Mesothelial cell of epicardium (in vitro differentiated cells): ENCODE results near the gene TMEM252. TPM values are rescaled to one million over a fixed set of nuclear protein-coding genes. Genes with fewer than 3 reads are reported as not detected.
A peak's percentile ranks its signal among the peaks of the same experiment; 100 is the strongest.

ENCODE experiments used
- DNase-seq, 2 experiments: peaks; one replicate each; pipeline ENCODE4 v3.0.0; 2021; ENCODE audit warnings: low spot score in 2 of 2; ENCODE audit not compliant: unreplicated experiment in 2 of 2
- H3K27ac Mint-ChIP-seq: 2 replicates; pipeline ENCODE4 v1.8.0; 2021; ENCODE audit warnings: mixed read lengths
- H3K27me3 Mint-ChIP-seq: 2 replicates; pipeline ENCODE4 v1.8.0; 2021; ENCODE audit warnings: low read depth, mixed read lengths
- H3K36me3 Mint-ChIP-seq: 2 replicates; pipeline ENCODE4 v1.8.0; 2021; ENCODE audit warnings: mixed read lengths
- H3K4me1 Mint-ChIP-seq: 2 replicates; pipeline ENCODE4 v1.8.0; 2021; ENCODE audit warnings: mixed read lengths
- H3K4me3 Mint-ChIP-seq: 2 replicates; pipeline ENCODE4 v1.8.0; 2021; ENCODE audit warnings: mild to moderate bottlenecking, moderate library complexity, mixed read lengths
- H3K9me3 Mint-ChIP-seq: 2 replicates; pipeline ENCODE4 v1.8.0; 2021; ENCODE audit warnings: mixed read lengths
- total RNA-seq: library from RNA; stranded (reverse); gene quantifications from 3 replicates; pipeline ENCODE4 v1.2.1, GENCODE V29; 2021
- TF ChIP-seq, protein P1 (sequence below): fragments of 200-600 bp; sonication (generic); IDR thresholded peaks from one replicate; pipeline ENCODE4 v1.5.0; 2021; ENCODE audit warnings: antibody characterized with exemption; ENCODE audit not compliant: unreplicated experiment

TMEM252 gene
- total RNA-seq, 1 donor from 2014 or later: not detected

DNA sequence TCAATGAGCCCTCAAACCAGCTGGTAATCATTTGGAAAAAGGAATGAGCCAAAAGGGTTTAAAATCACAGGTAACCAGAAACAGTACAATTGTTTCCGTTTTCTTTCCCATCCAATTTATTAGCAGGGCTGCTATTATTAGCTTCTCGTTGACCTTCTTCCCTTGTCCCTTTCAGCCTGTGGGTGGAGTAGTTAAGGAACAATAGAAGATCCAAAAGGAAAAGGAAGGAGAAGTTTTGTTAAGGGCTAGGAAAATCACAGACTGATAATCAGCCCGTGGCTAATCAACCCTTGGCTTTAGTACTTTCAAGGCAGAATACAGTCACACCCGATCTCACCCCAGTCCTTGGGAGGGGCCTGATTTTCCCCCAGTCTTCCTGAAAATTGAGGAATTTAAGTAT lies 38.4 kb downstream of the TMEM252 start:
- Mint-ChIP-seq H3K4me3 (no peak overlapping the region), H3K36me3 (no peaks in the 10 kb centered on the region), H3K27me3 (peaks cover 7% of the 10 kb centered on the region), H3K4me1 (peaks cover 21% of the 10 kb centered on the region), H3K27ac (no peak overlapping the region), H3K9me3 (no peaks in the 10 kb centered on the region)
- TF ChIP-seq, protein P1, sequence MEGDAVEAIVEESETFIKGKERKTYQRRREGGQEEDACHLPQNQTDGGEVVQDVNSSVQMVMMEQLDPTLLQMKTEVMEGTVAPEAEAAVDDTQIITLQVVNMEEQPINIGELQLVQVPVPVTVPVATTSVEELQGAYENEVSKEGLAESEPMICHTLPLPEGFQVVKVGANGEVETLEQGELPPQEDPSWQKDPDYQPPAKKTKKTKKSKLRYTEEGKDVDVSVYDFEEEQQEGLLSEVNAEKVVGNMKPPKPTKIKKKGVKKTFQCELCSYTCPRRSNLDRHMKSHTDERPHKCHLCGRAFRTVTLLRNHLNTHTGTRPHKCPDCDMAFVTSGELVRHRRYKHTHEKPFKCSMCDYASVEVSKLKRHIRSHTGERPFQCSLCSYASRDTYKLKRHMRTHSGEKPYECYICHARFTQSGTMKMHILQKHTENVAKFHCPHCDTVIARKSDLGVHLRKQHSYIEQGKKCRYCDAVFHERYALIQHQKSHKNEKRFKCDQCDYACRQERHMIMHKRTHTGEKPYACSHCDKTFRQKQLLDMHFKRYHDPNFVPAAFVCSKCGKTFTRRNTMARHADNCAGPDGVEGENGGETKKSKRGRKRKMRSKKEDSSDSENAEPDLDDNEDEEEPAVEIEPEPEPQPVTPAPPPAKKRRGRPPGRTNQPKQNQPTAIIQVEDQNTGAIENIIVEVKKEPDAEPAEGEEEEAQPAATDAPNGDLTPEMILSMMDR: no peak
- no peak for DNase-seq

DNA sequence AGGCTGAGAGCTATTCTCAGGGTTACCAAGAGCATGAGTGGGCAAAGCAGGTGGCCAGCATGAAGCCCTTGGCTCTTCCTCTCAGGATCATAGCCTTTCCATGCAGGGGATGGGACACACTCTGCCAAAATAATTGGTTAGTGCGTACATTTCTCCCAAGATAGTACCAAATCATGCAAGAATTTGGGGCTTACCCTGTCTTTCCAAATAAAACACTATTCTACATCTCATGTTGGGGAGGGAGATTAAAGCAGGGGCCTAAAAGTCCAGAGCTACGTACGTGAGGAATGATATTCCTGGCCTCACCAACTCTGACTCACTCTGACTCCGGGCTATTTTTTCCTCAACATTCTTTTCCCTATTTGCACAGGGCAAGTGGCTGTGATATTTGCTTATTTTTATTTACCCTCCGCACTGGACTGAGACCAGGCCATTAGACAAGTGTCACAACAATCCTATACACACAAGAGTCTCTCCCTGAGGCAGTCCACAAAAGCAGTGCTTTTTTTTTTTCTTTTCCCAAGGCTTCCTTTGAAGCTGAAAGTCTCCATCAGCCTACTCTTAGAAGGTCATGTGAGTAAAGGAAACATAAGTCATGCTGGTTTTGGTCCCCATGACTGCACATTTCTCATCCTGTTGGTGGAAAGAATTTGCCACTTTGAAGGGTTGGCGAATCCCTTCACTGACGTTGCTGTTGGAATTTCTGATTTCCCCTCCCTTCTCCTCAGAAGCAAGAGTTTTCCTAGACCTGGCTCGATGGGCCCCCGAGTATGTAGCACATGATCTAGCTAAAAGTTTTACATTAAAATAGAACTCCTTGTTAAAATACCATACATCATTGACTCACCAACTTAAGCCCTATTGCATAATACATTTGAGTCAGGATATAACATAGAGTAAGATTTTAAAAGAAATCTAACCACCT lies 40.0 kb downstream of the TMEM252 start:
- no peak for DNase-seq
- TF ChIP-seq, protein P1: no peak
- Mint-ChIP-seq H3K4me3 (no peak overlapping the region), H3K27ac (peak overlapping the region; percentile 57), H3K4me1 (peaks cover 18% of the 10 kb centered on the region), H3K27me3 (peaks cover 11% of the 10 kb centered on the region), H3K36me3 (no peaks in the 10 kb centered on the region), H3K9me3 (no peaks in the 10 kb centered on the region)

DNA sequence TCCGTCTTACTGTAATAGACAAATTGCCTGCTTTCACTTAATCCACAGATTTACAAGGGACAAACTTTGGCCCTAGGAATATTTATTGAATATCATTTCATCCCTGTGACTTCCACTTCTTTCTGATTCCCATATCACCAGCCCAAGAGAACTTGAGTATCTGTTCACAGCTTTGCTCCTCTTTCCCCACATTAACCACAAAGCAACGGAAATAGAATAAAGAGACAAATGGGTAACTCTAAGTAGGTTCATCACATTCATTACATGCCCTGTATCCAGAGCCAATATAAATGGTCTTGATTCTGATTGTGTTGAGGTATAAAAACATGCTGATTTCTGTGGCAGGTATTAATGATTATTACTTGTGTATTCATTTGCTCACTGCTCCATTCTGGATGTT lies 41.9 kb downstream of the TMEM252 start:
- Mint-ChIP-seq H3K27me3 (peaks cover 8% of the 10 kb centered on the region), H3K9me3 (no peaks in the 10 kb centered on the region), H3K4me3 (no peak overlapping the region), H3K4me1 (peaks cover 23% of the 10 kb centered on the region), H3K27ac (no peak overlapping the region), H3K36me3 (no peaks in the 10 kb centered on the region)
- TF ChIP-seq, protein P1: no peak
- no peak for DNase-seq

- Mint-ChIP-seq H3K27ac (no peak overlapping the region), H3K36me3 (no peaks in the 10 kb centered on the region), H3K4me1 (peaks cover 31% of the 10 kb centered on the region), H3K27me3 (peaks cover 8% of the 10 kb centered on the region), H3K9me3 (no peaks in the 10 kb centered on the region), H3K4me3 (no peak overlapping the region)
- TF ChIP-seq, protein P1: no peak
- DNase-seq: no peak
These were observed 43.1 kb downstream of the TMEM252 start for GRCh38 chr9:68497629-68498028.

DNA sequence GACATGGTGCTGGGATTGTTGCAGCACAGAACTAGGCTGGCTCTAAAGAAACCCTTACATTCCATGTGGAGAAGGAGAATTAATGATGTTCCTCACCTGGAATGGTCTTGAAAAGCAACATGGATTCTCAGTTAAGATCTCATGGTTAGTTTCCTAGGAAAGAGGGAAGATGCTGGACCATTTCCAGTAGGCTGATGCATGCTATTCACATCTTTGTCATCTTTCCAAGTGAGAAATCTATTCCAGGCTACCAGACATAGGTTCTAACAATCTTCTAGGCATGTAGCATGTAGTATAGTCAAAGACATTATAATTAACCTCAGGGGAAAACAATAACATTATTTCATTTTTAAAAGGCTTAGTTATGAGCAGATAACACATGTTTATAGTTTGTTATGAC lies 44.3 kb downstream of the TMEM252 start:
- peaks cover 35% of the 10 kb centered on the region for H3K4me1 Mint-ChIP-seq
- peaks cover 11% of the 10 kb centered on the region for H3K27me3 Mint-ChIP-seq
- DNase-seq: no peak
- H3K4me3 Mint-ChIP-seq: no peak overlapping the region
- no peaks in the 10 kb centered on the region for H3K36me3 Mint-ChIP-seq
- TF ChIP-seq, protein P1: no peak
- H3K9me3 Mint-ChIP-seq: no peaks in the 10 kb centered on the region
- no peak overlapping the region for H3K27ac Mint-ChIP-seq
